ENCODE results near the gene NCF4. TPM values are rescaled to one million over a fixed set of nuclear protein-coding genes. Genes with fewer than 3 reads are reported as not detected.

Gene NCF4
- total RNA-seq, 1 donor = 0.36 TPM

- H4K20me1 ChIP-seq (ENCODE audit: insufficient read depth, low read length) = no peaks in the 10 kb centered on the region
- H3K4me1 ChIP-seq (ENCODE audit: insufficient read depth, low read length) = no peaks in the 10 kb centered on the region
- no peak overlapping the region for H3K27ac ChIP-seq (ENCODE audit: low read depth, low read length)
- H3K4me2 ChIP-seq (ENCODE audit: insufficient read depth, low read length) = no peak overlapping the region
- H3K4me3 ChIP-seq (ENCODE audit: insufficient read depth, low read length) = no peak overlapping the region
- H3K9me3 ChIP-seq (ENCODE audit: low read depth, low read length) = no peaks in the 10 kb centered on the region
- no peaks in the 10 kb centered on the region for H3K79me2 ChIP-seq (ENCODE audit: insufficient read depth, low read length)
- TF ChIP-seq CTCF (IDR thresholded peaks at IDR 0.05; ENCODE audit: extremely low read depth, low read depth, low read length) = no peak
- H3K36me3 ChIP-seq (ENCODE audit: insufficient read depth, low read length) = no peaks in the 10 kb centered on the region
- DNase-seq (ENCODE audit: insufficient read length, low spot score, missing footprints) = no peak
- H3K27me3 ChIP-seq (ENCODE audit: insufficient read depth, low read length) = peaks cover 10% of the 10 kb centered on the region
- H2AFZ ChIP-seq (ENCODE audit: low read length) = no peak overlapping the region
These were observed 27.7 kb upstream of the NCF4 start for GRCh38 chr22:36833073-36833472.

GRCh38 chr22:36835903-36836302, 24.9 kb upstream of the NCF4 start:
- H3K36me3 ChIP-seq (ENCODE audit: insufficient read depth, low read length) = no peaks in the 10 kb centered on the region
- H3K27ac ChIP-seq (ENCODE audit: low read depth, low read length) = no peak overlapping the region
- H3K4me1 ChIP-seq (ENCODE audit: insufficient read depth, low read length) = no peaks in the 10 kb centered on the region
- no peaks in the 10 kb centered on the region for H3K79me2 ChIP-seq (ENCODE audit: insufficient read depth, low read length)
- no peak overlapping the region for H2AFZ ChIP-seq (ENCODE audit: low read length)
- no peaks in the 10 kb centered on the region for H3K9me3 ChIP-seq (ENCODE audit: low read depth, low read length)
- H3K4me3 ChIP-seq (ENCODE audit: insufficient read depth, low read length) = no peak overlapping the region
- no peak overlapping the region for H3K4me2 ChIP-seq (ENCODE audit: insufficient read depth, low read length)
- TF ChIP-seq CTCF (IDR thresholded peaks at IDR 0.05; ENCODE audit: extremely low read depth, low read depth, low read length) = no peak
- no peaks in the 10 kb centered on the region for H4K20me1 ChIP-seq (ENCODE audit: insufficient read depth, low read length)
- no peak for DNase-seq (ENCODE audit: insufficient read length, low spot score, missing footprints)
- peaks cover 10% of the 10 kb centered on the region for H3K27me3 ChIP-seq (ENCODE audit: insufficient read depth, low read length)

GRCh38 chr22:36838119-36839030, 22.4 kb upstream of the NCF4 start:
- H3K4me3 ChIP-seq (ENCODE audit: insufficient read depth, low read length) = no peak overlapping the region
- H3K4me2 ChIP-seq (ENCODE audit: insufficient read depth, low read length) = no peak overlapping the region
- no peaks in the 10 kb centered on the region for H3K36me3 ChIP-seq (ENCODE audit: insufficient read depth, low read length)
- H3K9me3 ChIP-seq (ENCODE audit: low read depth, low read length) = no peaks in the 10 kb centered on the region
- H3K27me3 ChIP-seq (ENCODE audit: insufficient read depth, low read length) = peaks cover 13% of the 10 kb centered on the region
- no peak for DNase-seq (ENCODE audit: insufficient read length, low spot score, missing footprints)
- no peaks in the 10 kb centered on the region for H3K4me1 ChIP-seq (ENCODE audit: insufficient read depth, low read length)
- H3K79me2 ChIP-seq (ENCODE audit: insufficient read depth, low read length) = no peaks in the 10 kb centered on the region
- no peaks in the 10 kb centered on the region for H4K20me1 ChIP-seq (ENCODE audit: insufficient read depth, low read length)
- no peak for TF ChIP-seq CTCF (IDR thresholded peaks at IDR 0.05; ENCODE audit: extremely low read depth, low read depth, low read length)
- H2AFZ ChIP-seq (ENCODE audit: low read length) = no peak overlapping the region
- H3K27ac ChIP-seq (ENCODE audit: low read depth, low read length) = no peak overlapping the region

GRCh38 chr22:36839356-36840073, 21.3 kb upstream of the NCF4 start:
- H3K9me3 ChIP-seq (ENCODE audit: low read depth, low read length) = no peaks in the 10 kb centered on the region
- TF ChIP-seq CTCF (IDR thresholded peaks at IDR 0.05; ENCODE audit: extremely low read depth, low read depth, low read length) = no peak
- H3K36me3 ChIP-seq (ENCODE audit: insufficient read depth, low read length) = no peaks in the 10 kb centered on the region
- no peak overlapping the region for H3K27ac ChIP-seq (ENCODE audit: low read depth, low read length)
- H3K4me1 ChIP-seq (ENCODE audit: insufficient read depth, low read length) = no peaks in the 10 kb centered on the region
- H3K27me3 ChIP-seq (ENCODE audit: insufficient read depth, low read length) = peaks cover 20% of the 10 kb centered on the region
- DNase-seq (ENCODE audit: insufficient read length, low spot score, missing footprints) = no peak
- no peak overlapping the region for H2AFZ ChIP-seq (ENCODE audit: low read length)
- H3K4me2 ChIP-seq (ENCODE audit: insufficient read depth, low read length) = no peak overlapping the region
- no peak overlapping the region for H3K4me3 ChIP-seq (ENCODE audit: insufficient read depth, low read length)
- no peaks in the 10 kb centered on the region for H4K20me1 ChIP-seq (ENCODE audit: insufficient read depth, low read length)
- H3K79me2 ChIP-seq (ENCODE audit: insufficient read depth, low read length) = no peaks in the 10 kb centered on the region

All from osteoblast (primary cell).